Vagina (tissue), 2 donors: Measurements from ENCODE around the gene COL18A1. TPM values are rescaled to one million over a fixed set of nuclear protein-coding genes. Genes with fewer than 3 reads are reported as not detected.

Source experiments
- DNase-seq, 2 donors: peaks; one replicate each; pipeline ENCODE4 v3.0.0-alpha.2; 2017; ENCODE audit errors: extremely low spot score in 2 of 2
- H3K27ac ChIP-seq: fragments of 200-600 bp; sonication (generic); one replicate; pipeline ENCODE4 v1.5.1; 2019
- H3K27me3 ChIP-seq: fragments of 200-600 bp; sonication (generic); one replicate; pipeline ENCODE4 v1.5.1; 2019
- H3K36me3 ChIP-seq, 2 donors: fragments of 200-600 bp; sonication (generic); one replicate each; pipeline ENCODE4 v1.5.1; 2017 to 2019
- H3K4me1 ChIP-seq: fragments of 200-600 bp; sonication (generic); one replicate; pipeline ENCODE4 v1.5.1; 2019
- H3K4me3 ChIP-seq, 2 donors: fragments of 200-600 bp; sonication (generic); 1 replicate in 1 of 2; 2 replicates in 1 of 2; pipeline ENCODE4 v1.5.1; 2016 to 2019
- H3K9me3 ChIP-seq: fragments of 200-600 bp; sonication (generic); one replicate; pipeline ENCODE4 v1.5.1; 2019
- POLR2A ChIP-seq, 2 donors: fragments of 450-650 bp; IDR thresholded peaks; one replicate each; pipeline ENCODE4 v1.6.1; 2017; ENCODE audit warnings: antibody characterized with exemption in 2 of 2, mild to moderate bottlenecking in 2 of 2, moderate library complexity in 2 of 2
- POLR2AphosphoS5 ChIP-seq, 2 donors: sonication (generic); formaldehyde crosslinking; IDR thresholded peaks; one replicate each; pipeline ENCODE4 v1.9.0; 2017; ENCODE audit warnings: antibody characterized with exemption in 2 of 2, mild to moderate bottlenecking in 2 of 2, low read depth in 1 of 2; ENCODE audit not compliant: insufficient read depth in 1 of 2
- intact Hi-C: fragments of 100-400 bp; cut with DNase I; formaldehyde crosslinking; loops from one replicate; pipeline ENCODE4 v1.15.1; 2023
- total RNA-seq: library from RNA; depleted of rRNA; stranded (reverse); fragments of >200 nt; gene quantifications from one replicate; pipeline ENCODE4 v1.2.3, GENCODE V29; 2016
- TF ChIP-seq, protein P1 (sequence below), 3 experiments: fragments of 450-650 bp in 2 of 3; fragments of 200-600 bp in 1 of 3; sonication (generic) in 1 of 3; IDR thresholded peaks; one replicate each; pipeline ENCODE4 v1.5.1; 2017 to 2019; ENCODE audit warnings: antibody characterized with exemption in 3 of 3, mild to moderate bottlenecking in 2 of 3, moderate library complexity in 2 of 3

The COL18A1 gene
- total RNA-seq, 1 donor from 2014 or later, result 86.7 TPM

DNA sequence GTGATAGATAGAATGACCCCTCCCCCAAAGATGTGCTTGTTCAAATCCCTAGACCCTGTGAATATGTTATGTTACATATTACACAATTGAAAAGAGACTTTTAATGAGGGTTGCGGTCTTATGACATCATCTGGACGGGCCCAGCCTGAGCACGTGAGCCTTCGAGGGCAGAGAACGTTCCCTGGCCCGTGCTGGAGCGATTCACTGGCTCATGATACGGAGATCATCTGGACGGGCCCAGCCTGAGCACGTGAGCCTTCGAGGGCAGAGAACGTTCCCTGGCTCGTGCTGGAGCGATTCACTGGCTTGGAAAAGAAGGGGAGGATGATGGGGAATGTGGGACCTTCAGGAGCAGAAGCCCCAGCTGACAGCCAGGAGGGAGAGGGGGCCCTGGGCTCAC lies 34.4 kb upstream of the COL18A1 start:
- TF ChIP-seq, protein P1, sequence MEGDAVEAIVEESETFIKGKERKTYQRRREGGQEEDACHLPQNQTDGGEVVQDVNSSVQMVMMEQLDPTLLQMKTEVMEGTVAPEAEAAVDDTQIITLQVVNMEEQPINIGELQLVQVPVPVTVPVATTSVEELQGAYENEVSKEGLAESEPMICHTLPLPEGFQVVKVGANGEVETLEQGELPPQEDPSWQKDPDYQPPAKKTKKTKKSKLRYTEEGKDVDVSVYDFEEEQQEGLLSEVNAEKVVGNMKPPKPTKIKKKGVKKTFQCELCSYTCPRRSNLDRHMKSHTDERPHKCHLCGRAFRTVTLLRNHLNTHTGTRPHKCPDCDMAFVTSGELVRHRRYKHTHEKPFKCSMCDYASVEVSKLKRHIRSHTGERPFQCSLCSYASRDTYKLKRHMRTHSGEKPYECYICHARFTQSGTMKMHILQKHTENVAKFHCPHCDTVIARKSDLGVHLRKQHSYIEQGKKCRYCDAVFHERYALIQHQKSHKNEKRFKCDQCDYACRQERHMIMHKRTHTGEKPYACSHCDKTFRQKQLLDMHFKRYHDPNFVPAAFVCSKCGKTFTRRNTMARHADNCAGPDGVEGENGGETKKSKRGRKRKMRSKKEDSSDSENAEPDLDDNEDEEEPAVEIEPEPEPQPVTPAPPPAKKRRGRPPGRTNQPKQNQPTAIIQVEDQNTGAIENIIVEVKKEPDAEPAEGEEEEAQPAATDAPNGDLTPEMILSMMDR (IDR thresholded peaks at IDR 0.05), result no peak
- TF ChIP-seq POLR2AphosphoS5 (IDR thresholded peaks at IDR 0.05; ENCODE audit: insufficient read depth in 1 of 2, low read depth in 1 of 2), result peak in 1 of 2 donors; percentile 71
- Histone ChIP-seq H3K4me1 (peaks cover 26% of the 10 kb centered on the region), H3K4me3 (no peak overlapping the region), H3K27ac (peak overlapping the region; percentile 40), H3K27me3 (no peaks in the 10 kb centered on the region), H3K36me3 (no peaks in the 10 kb centered on the region), H3K9me3 (no peaks in the 10 kb centered on the region)
- intact Hi-C loops, result no loop called here
- no peak for DNase-seq

DNA sequence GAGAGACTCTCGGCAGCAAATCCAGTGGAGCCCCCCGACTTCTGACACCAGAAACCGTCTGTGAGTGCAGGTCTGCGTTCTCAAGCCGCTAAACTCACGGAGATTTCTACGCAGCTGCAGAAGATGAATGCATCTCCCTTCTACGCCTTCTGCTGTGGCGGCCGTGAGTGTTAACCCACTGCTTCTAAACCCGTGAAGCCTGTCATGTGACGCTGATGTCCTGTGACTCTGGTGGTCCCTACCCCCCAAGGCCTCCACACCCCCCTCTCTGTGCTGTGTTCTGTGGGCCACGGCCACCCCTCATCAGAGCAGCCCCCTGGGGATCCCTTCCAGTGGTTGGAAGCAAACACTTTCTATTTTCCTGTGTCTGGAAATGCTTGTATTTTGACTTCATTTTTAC lies 33.9 kb upstream of the COL18A1 start:
- Histone ChIP-seq H3K27me3 (no peaks in the 10 kb centered on the region), H3K36me3 (no peaks in the 10 kb centered on the region), H3K27ac (peak overlapping the region; percentile 40), H3K9me3 (no peaks in the 10 kb centered on the region), H3K4me3 (no peak overlapping the region), H3K4me1 (peaks cover 21% of the 10 kb centered on the region)
- intact Hi-C loops, result no loop called here
- no peak for DNase-seq
- no peak for TF ChIP-seq POLR2A (IDR thresholded peaks at IDR 0.05)
- no peak for TF ChIP-seq POLR2AphosphoS5 (IDR thresholded peaks at IDR 0.05; ENCODE audit: insufficient read depth in 1 of 2, low read depth in 1 of 2)
- TF ChIP-seq, protein P1 (IDR thresholded peaks at IDR 0.05), result no peak

DNA sequence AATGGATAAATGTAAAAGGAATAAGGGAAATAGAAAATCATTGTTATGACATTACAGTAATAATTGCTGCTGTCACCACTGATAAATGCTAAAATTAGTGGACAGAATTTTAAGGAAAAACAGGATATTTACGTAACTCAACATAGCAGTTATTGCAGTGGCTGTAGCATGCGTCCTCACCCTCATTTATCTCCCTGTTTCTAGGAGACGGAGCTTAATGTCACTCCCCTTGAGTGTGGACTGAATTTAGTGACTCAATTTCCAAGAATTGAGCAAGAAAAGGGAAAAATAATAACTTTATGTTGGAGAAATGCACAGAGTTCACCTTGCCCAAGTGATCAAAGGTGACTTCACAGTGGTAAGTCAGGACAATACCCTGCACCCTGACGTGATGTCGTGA lies 33.3 kb upstream of the COL18A1 start:
- TF ChIP-seq POLR2AphosphoS5 (IDR thresholded peaks at IDR 0.05; ENCODE audit: insufficient read depth in 1 of 2, low read depth in 1 of 2) (no peak), POLR2A (IDR thresholded peaks at IDR 0.05) (no peak)
- TF ChIP-seq, protein P1 (IDR thresholded peaks at IDR 0.05), result no peak
- H3K27ac ChIP-seq, result no peak overlapping the region
- no peaks in the 10 kb centered on the region for H3K36me3 ChIP-seq
- DNase-seq, result no peak
- H3K9me3 ChIP-seq, result no peaks in the 10 kb centered on the region
- H3K27me3 ChIP-seq, result no peaks in the 10 kb centered on the region
- H3K4me1 ChIP-seq, result peaks cover 15% of the 10 kb centered on the region
- H3K4me3 ChIP-seq, result no peak overlapping the region
- intact Hi-C loops, result no loop called here

DNA sequence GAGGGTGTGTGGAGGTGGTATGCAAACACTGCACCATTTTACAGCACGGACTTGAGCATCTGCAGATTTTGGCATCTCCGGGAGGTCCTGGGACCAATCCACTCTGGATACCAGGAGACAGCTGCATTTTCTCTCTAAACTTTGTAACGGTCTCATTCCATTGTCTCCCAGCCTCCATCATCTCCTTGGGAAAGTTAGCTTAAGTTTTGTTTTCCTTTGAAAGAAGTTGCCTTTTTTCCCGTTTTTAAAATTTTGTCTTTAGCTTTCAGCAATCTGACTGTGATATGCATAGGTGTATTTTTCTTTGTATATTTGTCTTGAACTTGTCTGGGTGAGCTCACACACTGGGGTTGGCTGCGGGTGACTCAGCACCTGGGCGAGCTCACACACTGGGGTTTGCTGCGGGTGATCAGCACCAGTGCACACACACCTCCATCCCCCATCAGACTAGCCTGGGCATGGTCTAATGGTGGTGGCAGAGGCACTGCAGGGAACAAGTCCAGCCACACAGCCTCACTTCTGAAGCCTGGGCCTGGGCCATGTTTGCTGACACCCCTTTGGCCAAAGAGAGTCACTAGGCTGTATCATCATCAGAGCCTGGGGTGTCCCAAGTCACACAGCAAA lies 32.1 kb upstream of the COL18A1 start:
- Histone ChIP-seq H3K36me3 (no peaks in the 10 kb centered on the region), H3K9me3 (no peaks in the 10 kb centered on the region), H3K4me1 (peaks cover 3% of the 10 kb centered on the region), H3K4me3 (no peak overlapping the region), H3K27me3 (no peaks in the 10 kb centered on the region), H3K27ac (no peak overlapping the region)
- TF ChIP-seq POLR2AphosphoS5 (IDR thresholded peaks at IDR 0.05; ENCODE audit: insufficient read depth in 1 of 2, low read depth in 1 of 2), result no peak
- TF ChIP-seq, protein P1 (IDR thresholded peaks at IDR 0.05), result no peak
- TF ChIP-seq POLR2A (IDR thresholded peaks at IDR 0.05), result no peak
- no peak for DNase-seq
- intact Hi-C loops, result no loop called here

- H3K4me3 ChIP-seq, result no peak overlapping the region
- H3K9me3 ChIP-seq, result no peaks in the 10 kb centered on the region
- no peaks in the 10 kb centered on the region for H3K27me3 ChIP-seq
- no peak for TF ChIP-seq POLR2AphosphoS5 (IDR thresholded peaks at IDR 0.05; ENCODE audit: insufficient read depth in 1 of 2, low read depth in 1 of 2)
- TF ChIP-seq, protein P1 (IDR thresholded peaks at IDR 0.05), result no peak
- H3K4me1 ChIP-seq, result peaks cover 5% of the 10 kb centered on the region
- no peaks in the 10 kb centered on the region for H3K36me3 ChIP-seq
- DNase-seq, result no peak
- intact Hi-C loops, result no loop called here
- H3K27ac ChIP-seq, result no peak overlapping the region
Measured at GRCh38 chr21:45373991-45374816, 30.8 kb upstream of the COL18A1 start.
